ENCODE measurements around the gene SIGLEC5.
A peak's percentile ranks its signal among the peaks of the same experiment; 100 is the strongest.

The SIGLEC5 gene

GRCh38 chr19:51627491-51628138 lies 2.6 kb downstream of the SIGLEC5 start:
- DNase-seq = no peak

GRCh38 chr19:51626675-51627074 lies 3.5 kb downstream of the SIGLEC5 start:
- DNase-seq = no peak

DNA sequence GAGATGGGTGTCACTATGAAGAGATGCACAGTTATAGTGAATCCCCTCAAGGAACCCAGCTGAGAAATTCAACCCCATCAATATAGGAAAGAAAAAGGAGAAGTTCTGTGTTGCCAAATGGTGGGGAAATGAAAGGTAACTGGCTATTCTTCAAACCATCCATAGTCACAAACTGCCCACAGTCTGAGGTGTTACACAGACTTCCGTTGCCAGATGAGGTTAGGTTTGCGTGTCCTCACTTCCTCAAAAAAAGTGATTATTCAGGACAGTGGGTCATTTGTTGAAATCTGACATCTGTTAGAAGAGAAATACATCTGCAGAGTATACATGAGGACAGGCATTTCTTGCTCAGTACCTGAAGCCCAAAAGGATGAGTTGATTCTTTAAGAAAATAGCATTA lies 9.0 kb downstream of the SIGLEC5 start:
- DNase-seq = no peak

GRCh38 chr19:51615991-51616390 lies 14.2 kb downstream of the SIGLEC5 start:
- no peak for DNase-seq

DNA sequence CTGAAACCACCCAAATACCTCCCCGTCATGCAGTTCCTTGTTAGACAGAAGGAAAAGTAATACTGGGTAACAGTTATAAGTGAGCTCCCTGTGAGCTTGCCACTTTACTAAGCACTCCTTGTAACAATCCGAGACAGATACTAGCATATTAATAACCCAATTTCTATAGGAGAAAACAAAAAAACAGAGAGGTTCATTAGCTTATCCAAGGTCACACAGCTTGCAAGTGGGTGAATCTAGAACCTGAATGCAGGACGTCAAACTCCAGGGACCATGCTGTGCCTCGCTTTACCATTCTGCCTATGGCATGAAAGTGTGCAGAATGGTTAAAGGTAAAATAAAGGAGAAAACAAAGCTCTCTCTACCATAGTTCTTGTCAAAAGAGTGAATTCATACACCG lies 15.4 kb downstream of the SIGLEC5 start:
- DNase-seq = no peak

- DNase-seq = no peak
Measured at GRCh38 chr19:51610576-51610975, 19.6 kb downstream of the SIGLEC5 start.

- DNase-seq = no peak
Measured at GRCh38 chr19:51607920-51608562, 22.2 kb downstream of the SIGLEC5 start.

- DNase-seq = no peak
Measured at GRCh38 chr19:51607077-51607476, 23.1 kb downstream of the SIGLEC5 start.

DNA sequence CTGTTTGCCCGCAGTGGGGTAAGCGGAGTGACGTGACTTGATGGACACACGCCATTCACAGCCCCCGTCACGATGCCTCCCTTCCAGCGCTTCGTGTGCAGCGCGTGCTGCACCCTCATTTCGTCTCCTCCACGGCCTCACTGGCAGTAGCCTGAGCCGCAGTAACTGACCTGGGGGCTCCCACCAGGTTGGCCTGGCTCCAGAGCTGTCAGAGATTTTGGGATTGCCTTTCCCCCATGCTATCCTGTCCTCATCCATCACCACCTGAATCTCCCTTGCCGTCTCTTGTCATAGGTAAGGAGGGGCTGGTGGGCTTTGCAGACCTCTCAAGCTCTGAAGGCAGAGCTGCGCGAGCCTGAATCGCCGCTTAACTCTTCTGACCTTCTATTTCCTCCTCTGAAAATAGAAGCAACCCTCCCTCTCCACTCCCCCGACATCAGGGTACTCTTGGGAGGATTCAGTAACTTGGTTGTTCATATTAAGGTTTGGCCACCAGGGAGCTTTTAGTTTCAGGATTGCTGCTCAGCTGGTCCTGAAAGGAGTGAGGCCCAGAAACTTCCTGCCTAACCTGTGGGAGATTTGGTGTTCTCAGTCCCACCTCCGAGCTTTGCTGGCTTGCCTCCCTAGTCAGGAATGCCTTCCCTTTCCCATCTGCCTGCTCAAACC lies 27.9 kb downstream of the SIGLEC5 start:
- DNase-seq = no peak

- DNase-seq = no peak
Measured at GRCh38 chr19:51600940-51601580, 29.1 kb downstream of the SIGLEC5 start.

DNA sequence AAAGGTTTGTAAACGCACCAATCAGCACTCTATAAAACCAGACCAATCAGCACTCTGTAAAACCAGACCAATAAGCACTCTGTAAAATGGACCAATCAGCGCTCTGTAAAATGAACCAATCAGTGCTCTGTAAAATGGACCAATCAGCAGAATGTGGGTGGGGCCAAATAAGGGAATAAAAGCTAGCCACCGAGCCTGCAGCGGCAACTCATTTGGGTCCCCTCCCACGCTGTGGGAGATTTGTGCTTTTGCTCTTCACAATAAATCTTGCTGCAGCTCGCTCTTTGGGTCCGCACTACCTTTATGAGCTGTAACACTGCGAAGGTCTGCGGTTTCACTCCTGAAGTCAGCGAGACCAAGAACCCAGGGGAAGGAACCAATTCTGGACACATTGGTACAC lies 31.1 kb downstream of the SIGLEC5 start:
- no peak for DNase-seq

DNA sequence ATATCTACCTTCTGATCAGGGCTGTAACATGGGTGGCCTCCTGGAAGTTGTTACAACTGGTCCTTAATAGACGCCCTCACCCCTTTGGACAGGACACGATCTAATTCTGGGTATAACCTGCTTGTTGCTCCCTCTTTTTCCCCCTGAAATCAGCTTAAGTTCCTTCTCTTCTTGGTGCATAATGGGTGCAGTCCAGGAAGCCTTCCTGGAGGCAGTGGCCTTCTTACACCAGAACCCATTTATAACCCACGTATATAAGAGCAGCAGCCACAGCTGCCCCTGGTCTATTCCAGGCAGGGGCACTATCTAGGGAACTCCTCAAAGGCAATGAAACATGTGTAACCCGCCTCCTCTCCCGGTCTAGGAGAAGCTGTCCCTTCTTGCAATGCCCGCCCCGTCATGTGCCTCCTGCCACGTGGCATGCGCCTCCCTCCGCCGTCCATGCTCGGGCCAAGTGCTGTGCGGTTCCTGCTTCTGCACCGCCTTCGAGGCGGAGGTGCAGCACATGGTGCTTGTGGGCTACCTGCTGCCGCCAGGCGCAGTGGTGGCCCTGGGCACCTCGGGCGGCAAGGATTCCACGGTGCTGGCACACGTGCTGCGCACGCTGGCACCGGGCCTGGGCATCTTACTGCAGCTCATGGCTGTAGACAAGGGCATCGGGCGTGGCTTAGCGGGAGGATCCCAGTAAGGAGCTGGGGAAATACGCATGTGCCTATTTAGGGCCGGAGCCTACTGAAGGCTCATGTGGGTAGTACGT lies 31.9 kb downstream of the SIGLEC5 start:
- DNase-seq = no peak

- DNase-seq = no peak
Measured at GRCh38 chr19:51595190-51596175, 34.7 kb downstream of the SIGLEC5 start.

DNA sequence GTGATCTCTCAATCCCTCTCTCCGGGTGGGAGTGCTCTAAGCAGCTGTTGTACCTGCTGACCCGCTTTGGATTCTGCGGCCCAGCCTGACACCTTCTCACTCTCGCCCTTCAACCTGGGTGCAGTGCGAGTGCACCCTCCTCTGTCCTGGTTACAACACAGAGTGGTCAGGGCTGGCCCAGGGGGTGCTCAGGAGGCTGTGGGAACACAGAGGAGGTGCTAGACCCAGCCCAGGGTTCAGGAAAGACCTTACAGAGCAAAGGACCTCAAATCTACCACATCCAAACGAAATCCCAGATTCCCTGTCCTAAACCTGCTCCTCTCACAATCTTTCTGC lies 35.5 kb downstream of the SIGLEC5 start:
- no peak for DNase-seq

DNA sequence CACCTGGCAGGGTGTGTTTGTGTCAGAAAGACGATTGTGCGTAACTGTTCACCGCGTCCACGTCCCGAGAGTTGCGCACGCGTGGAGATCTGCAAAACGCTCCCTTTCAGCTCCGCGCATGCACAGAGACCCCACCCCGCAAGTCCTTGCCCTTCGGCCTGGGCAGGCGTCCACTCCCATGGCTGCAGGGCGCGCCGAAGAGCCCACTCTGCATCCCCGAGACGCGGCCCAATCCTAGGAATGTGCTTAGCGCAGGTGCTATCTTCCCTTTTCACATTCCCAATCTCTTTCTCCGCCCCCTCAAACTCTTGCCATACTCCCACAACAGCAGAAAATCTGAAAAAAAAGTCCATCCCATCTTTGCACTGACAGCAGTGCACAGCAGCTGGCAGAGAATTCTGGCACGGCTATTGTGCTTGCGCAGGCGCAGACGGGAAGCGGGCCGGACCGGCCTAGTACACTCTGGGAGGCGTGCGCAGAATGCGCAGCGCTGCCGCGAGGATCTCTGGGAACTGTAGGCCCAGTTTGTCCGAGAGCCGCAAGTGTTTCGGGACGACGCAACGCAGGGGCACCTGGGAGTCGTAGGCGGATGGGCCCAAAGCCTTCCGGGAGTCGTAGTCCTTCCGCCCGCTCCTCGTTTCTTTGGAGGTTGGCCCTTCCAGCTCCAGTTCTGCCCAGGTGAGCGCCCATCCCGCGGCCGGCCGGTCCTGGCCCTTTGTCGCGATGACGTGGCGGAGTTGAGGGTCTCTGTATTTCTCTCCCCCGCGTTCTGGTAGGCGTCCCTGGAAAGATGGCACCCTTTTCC lies 36.0 kb downstream of the SIGLEC5 start:
- DNase-seq = peak; percentile 96

DNA sequence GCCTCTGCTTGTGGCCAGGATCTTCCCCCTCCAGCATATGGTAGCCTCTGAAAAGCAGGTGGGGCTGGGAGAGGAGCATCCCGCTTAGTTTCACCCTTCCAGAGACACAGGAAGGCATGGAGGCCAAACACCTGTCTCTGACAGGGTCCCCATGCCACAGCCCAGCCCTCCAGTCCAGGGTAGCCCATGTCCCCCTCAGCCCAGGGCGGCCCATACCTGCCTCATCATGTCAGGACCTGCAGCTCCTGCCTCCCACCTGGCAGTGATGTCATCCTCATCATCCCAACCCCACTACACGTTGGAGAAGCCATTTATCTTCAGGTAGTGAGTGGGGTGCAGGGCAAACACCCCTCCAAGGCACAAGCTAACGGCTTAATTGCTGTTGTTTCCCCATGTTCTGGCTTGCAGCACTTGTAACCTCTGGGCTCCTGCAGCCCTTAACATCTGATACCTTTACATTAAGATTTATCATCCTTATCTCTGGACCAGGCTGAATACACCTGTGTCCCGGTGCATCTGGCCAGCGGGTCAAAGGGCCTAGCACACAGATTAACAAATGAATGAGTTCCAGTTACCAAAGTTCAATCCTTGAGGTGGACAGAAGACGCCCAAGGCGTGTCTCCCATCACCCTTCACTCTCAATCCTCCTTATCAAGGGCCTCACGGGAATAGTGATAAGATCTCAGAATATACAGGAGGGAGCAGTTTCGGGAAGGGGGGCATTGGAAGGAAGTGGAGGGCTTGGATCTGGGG lies 36.9 kb downstream of the SIGLEC5 start:
- DNase-seq = no peak

DNA sequence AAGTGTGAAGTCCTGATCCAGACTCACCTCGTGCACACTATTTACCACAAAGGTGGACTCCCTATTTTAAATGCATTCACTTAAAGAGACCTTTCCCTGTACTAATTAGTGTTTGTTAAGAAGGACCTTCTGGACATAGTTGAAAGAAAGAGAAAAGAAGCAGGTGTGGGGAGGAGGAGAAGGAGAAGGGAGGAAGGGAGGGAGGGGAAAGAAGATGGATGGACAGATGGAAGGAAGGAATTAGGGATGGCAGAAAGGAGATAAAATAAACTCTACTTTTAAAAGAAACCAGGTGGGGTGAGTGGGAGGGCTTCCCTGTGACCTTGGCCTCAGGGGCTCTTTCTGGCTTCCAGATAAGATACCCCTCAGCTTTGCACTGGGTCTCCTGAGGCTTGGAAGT lies 37.7 kb downstream of the SIGLEC5 start:
- DNase-seq = no peak

DNA sequence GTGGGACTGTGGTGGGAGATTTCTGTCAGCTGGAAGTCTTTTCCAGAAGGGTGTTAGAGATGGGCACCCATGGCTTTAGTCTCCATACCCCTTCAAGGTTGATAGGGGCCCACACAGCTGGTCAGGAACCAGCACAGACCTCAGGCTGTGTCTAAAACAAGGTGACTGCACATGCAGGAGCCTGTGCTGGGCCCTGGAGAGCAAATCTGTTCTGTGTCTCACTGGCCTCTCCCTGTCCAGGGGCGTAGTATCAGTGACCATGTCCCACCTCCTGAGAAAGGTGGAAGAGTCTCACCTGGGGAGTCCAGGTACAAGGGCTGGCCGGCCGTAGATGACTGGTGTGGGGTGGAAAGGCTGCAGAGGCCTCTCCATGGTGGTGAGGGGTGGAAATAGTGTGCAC lies 39.8 kb downstream of the SIGLEC5 start:
- DNase-seq = no peak

DNA sequence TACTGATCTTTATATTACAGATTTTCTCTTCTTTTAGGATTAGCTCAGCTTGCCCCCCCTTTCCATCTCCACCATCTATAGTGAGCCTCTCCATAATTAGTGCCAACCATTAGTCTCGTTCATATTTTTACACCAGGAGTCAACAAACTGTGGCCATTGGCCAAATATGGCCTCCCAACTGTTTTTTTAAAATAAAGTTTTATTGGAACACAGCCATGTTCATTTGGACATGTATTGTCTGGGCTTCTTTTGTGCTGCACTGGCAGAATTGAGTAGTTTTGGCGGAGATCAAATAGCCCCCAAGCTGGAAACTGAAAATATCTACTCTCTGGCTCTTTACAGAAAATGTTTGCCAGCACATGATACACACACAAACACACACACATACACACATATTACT lies 40.7 kb downstream of the SIGLEC5 start:
- DNase-seq = no peak
